SK-N-SH treated with all-trans-retinoic acid at 6 μM for 48 hours (cell line): ENCODE measurements around the gene FGF5.

Experiments used
- ISL1 ChIP-seq: fragments of 250-450 bp; sonication (Bioruptor Pico); IDR thresholded peaks from 2 replicates; pipeline ENCODE4 v2.1.2; 2022; ENCODE audit warnings: mild to moderate bottlenecking, moderate library complexity
- OSR1 ChIP-seq: fragments of 250-450 bp; sonication (Bioruptor Pico); IDR thresholded peaks from 2 replicates; pipeline ENCODE4 v1.8.0; 2022; ENCODE audit warnings: moderate library complexity, mild to moderate bottlenecking, inconsistent platforms
- PPARA ChIP-seq: fragments of 250-450 bp; sonication (Bioruptor Pico); IDR thresholded peaks from 2 replicates; pipeline ENCODE4 v1.5.0; 2020; ENCODE audit warnings: mild to moderate bottlenecking, borderline replicate concordance
- TOX ChIP-seq: fragments of 250-450 bp; sonication (Bioruptor Pico); IDR thresholded peaks from 2 replicates; pipeline ENCODE4 v1.8.0; 2021; ENCODE audit warnings: mild to moderate bottlenecking, moderate library complexity, borderline replicate concordance
- ZNF565 ChIP-seq: fragments of 450-650 bp; formaldehyde crosslinking; conservative IDR thresholded peaks from 2 replicates; pipeline ENCODE4 v1.5.0; 2020; ENCODE audit warnings: low read depth, mild to moderate bottlenecking, moderate library complexity
- ZNF70 ChIP-seq: fragments of 450-650 bp; formaldehyde crosslinking; IDR thresholded peaks from 2 replicates; pipeline ENCODE4 v1.5.0; 2020; ENCODE audit warnings: mild to moderate bottlenecking, moderate library complexity

DNA sequence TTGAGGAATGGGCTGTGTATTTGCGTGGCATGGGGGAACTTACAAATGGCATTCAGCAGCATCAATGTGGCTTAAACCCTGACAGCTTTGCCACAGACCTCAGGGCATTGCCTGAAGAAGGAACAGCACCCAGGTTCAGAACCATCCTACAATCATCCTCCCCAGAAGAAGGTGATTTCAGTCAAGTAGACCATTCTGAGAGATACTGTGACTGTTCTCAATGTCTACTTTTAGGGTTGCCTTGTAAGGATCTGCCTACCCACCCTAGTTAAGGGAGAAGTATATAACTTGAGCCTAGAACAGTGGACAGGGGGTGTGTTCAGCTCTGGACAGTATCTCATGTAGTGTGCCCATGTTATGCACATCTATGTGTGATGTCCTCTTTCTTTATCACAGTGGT lies 1.6 kb upstream of the FGF5 start:
- TF ChIP-seq ZNF565 (CRISPR knock-in tag) (no peak), ISL1 (CRISPR knock-in tag) (no peak), TOX (CRISPR knock-in tag) (no peak), OSR1 (no peak), ZNF70 (CRISPR knock-in tag) (no peak), PPARA (CRISPR knock-in tag) (no peak)
